DMS79 treated with DMSO at 0.1 percent for 48 hours (cell line): ENCODE measurements around the gene IRF2BP2.
A peak's percentile ranks its signal among the peaks of the same experiment; 100 is the strongest.

Source experiments
- DNase-seq: peaks from one replicate; lab custom pipeline; 2025; lab: John Stamatoyannopoulos, UW

The IRF2BP2 gene

GRCh38 chr1:234555390-234556024, 54.5 kb downstream of the IRF2BP2 start:
- DNase-seq: no peak

DNA sequence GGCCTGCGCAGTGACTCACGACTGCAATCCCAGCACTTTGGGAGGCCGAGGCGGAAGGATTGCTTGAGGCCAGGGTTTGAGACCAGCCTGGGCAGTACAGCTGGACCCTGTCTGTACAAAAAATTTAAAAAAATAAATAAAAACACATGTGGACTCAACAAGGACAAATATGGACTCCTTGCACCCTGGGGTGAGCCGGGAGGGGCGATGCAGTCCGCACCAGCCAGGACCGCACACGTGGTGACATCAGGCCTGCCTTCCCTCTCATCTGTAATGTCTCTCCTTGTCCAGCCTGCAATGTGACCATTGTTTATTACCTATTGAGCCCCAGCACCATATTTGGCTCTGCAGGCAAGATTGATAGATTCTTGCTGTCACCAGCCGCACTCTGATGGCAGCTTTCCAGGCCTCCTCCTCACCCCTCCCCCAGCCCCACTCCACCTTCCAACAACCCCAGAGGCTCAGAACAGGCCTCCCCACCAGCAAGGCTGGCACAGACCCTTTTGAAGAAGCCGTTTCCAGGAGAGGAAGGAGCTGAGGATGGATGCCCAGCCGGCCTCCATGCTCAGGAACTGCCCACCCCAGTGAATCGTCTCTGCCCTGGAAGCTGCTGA, 55.2 kb downstream of the IRF2BP2 start:
- peak; percentile 9 for DNase-seq
